ENCODE measurements around the gene ANKRD13C. TPM values are rescaled to one million over a fixed set of nuclear protein-coding genes. Genes with fewer than 3 reads are reported as not detected.

ANKRD13C gene
- total RNA-seq, 1 experiment from 2014 or later, result 47.0 TPM

- peak; percentile 3 for DNase-seq (ENCODE audit: low read depth)
Measured at GRCh38 chr1:70220517-70221237, 133.8 kb downstream of the ANKRD13C start.

GRCh38 chr1:70220015-70220414, 134.5 kb downstream of the ANKRD13C start:
- DNase-seq (ENCODE audit: low read depth), result no peak

- DNase-seq (ENCODE audit: low read depth), result no peak
Measured at GRCh38 chr1:70211541-70211940, 143.0 kb downstream of the ANKRD13C start.

DNA sequence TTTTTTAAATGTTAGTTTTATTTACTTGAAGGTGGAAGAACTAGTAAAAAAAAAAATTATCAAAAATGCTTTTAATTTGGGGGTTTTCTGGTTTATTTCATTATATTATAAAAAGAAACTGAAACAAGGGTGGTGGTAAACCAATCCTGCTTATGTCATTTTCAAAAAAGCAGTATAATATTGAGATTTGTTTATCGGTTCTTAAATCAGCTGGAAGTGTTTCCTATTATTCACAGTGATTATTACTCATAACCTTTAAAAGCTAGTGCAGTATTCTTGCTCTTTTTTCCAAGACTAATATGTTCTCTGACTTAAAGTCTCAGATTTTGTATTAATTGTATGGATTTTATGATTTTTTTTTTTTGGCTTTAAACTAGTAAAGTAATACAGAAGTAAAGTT, 143.7 kb downstream of the ANKRD13C start:
- no peak for DNase-seq (ENCODE audit: low read depth)

Other genes with a start within 250 kb of the ANKRD13C start
- 42.7 and 48.8 TPM in 2 replicates for gene LRRC40, start 149.1 kb downstream of the ANKRD13C start, total RNA-seq (2014; rRNA removed; shearing (Covaris generic))
- gene SRSF11, start 133.3 kb downstream of the ANKRD13C start, total RNA-seq (2014; rRNA removed; shearing (Covaris generic)), result 81.1 and 103 TPM in 2 replicates
- gene CTH, start 56.5 kb upstream of the ANKRD13C start, total RNA-seq (2014; rRNA removed; shearing (Covaris generic)), result 6.9 and 7.6 TPM in 2 replicates

Measured in RPMI7951 (cell line).